SK-N-SH (cell line): ENCODE results near the gene OSBPL5. TPM values are rescaled to one million over a fixed set of nuclear protein-coding genes. Genes with fewer than 3 reads are reported as not detected.

ENCODE experiments used
- CTCF ChIA-PET: fragments of 300-600, 350-600 bp; formaldehyde crosslinking; extraction: SDS; loops from one replicate; lab custom pipeline; 2021; lab: Yijun Ruan, JAX
- POLR2A ChIA-PET: fragments of 350-600 bp; sonication (Branson Sonifier 250); formaldehyde crosslinking; extraction: SDS; loops from one replicate; lab custom pipeline; 2020; ENCODE audit warnings: antibody characterized with exemption, inconsistent platforms; lab: Yijun Ruan, JAX
- DNase-seq: peaks from one replicate; pipeline ENCODE4 v3.0.0; 2012
- H2AFZ ChIP-seq: fragments of 200-600 bp; sonication (generic); 2 replicates; pipeline ENCODE4 v1.8.1; 2016; ENCODE audit warnings: antibody characterized with exemption, mild to moderate bottlenecking, low read depth
- H3F3A ChIP-seq: fragments of 200-600 bp; sonication (generic); replicated peaks from 2 replicates; pipeline ENCODE3; 2016; ENCODE audit warnings: antibody characterized with exemption, mild to moderate bottlenecking; ENCODE audit not compliant: insufficient read depth
- H3K27ac ChIP-seq, 2 experiments: fragments of 200-500 bp in 1 of 2; fragments of 200-600 bp in 1 of 2; sonication (Bioruptor generic) in 1 of 2; sonication (generic), shearing (Covaris generic) in 1 of 2; 2 replicates each; pipeline versions ENCODE4 v1.5.1 to v1.6.1; 2014 to 2016; ENCODE audit warnings: low read depth in 2 of 2, inconsistent platforms in 1 of 2, low read length in 1 of 2, mild to moderate bottlenecking in 1 of 2, mixed read lengths in 1 of 2
- H3K27me3 ChIP-seq: fragments of 200-600 bp; sonication (generic), shearing (Covaris generic); 2 replicates; pipeline ENCODE4 v1.6.1; 2016; ENCODE audit warnings: mixed run types; ENCODE audit not compliant: insufficient read depth
- H3K36me3 ChIP-seq, 2 experiments: fragments of 200-500 bp in 1 of 2; fragments of 200-600 bp in 1 of 2; sonication (Bioruptor generic) in 1 of 2; sonication (generic) in 1 of 2; replicated peaks in 1 of 2; 2 replicates each; pipeline versions ENCODE3 to v1.5.1; 2014 to 2016; ENCODE audit warnings: low read length in 1 of 2, mild to moderate bottlenecking in 1 of 2; ENCODE audit not compliant: insufficient read depth in 2 of 2, control insufficient read depth in 1 of 2
- H3K4me1 ChIP-seq, 2 experiments: fragments of 200-500 bp in 1 of 2; fragments of 200-600 bp in 1 of 2; sonication (Bioruptor generic) in 1 of 2; sonication (generic), shearing (Covaris generic) in 1 of 2; 2 replicates each; pipeline versions ENCODE4 v1.5.1 to v1.6.1; 2014 to 2016; ENCODE audit warnings: low read depth in 1 of 2, low read length in 1 of 2, mixed run types in 1 of 2; ENCODE audit not compliant: insufficient read depth in 2 of 2, control insufficient read depth in 1 of 2
- H3K4me2 ChIP-seq: fragments of 200-600 bp; sonication (generic), shearing (Covaris generic); 2 replicates; pipeline ENCODE4 v1.6.1; 2017; ENCODE audit warnings: mixed run types
- H3K4me3 ChIP-seq, 2 experiments: fragments of 200-500 bp in 1 of 2; fragments of 200-600 bp in 1 of 2; sonication (Bioruptor generic) in 1 of 2; sonication (generic), shearing (Covaris generic) in 1 of 2; 2 replicates each; pipeline versions ENCODE4 v1.5.1 to v1.8.1; 2014 to 2016; ENCODE audit warnings: low read depth in 2 of 2, inconsistent platforms in 1 of 2, low read length in 1 of 2, mild to moderate bottlenecking in 1 of 2, mixed read lengths in 1 of 2, moderate library complexity in 1 of 2
- H3K79me2 ChIP-seq: fragments of 200-600 bp; sonication (generic); 2 replicates; pipeline ENCODE4 v1.8.1; 2017; ENCODE audit warnings: mild to moderate bottlenecking; ENCODE audit not compliant: insufficient read depth
- H3K9ac ChIP-seq: fragments of 200-600 bp; sonication (generic); 2 replicates; pipeline ENCODE4 v1.6.1; 2017; ENCODE audit warnings: mixed run types
- H3K9me2 ChIP-seq: fragments of 200-600 bp; sonication (generic); 2 replicates; pipeline ENCODE4 v1.6.1; 2017; ENCODE audit warnings: mixed run types
- H3K9me3 ChIP-seq: fragments of 200-600 bp; sonication (generic); 2 replicates; pipeline ENCODE4 v1.6.1; 2017; ENCODE audit warnings: mixed run types, mild to moderate bottlenecking, moderate library complexity
- H4K20me1 ChIP-seq: fragments of 200-600 bp; sonication (generic); 2 replicates; pipeline ENCODE4 v1.6.1; 2017; ENCODE audit warnings: mild to moderate bottlenecking, mixed run types; ENCODE audit not compliant: insufficient read depth
- EZH2phosphoT487 ChIP-seq: fragments of 200-600 bp; sonication (generic); IDR thresholded peaks from 2 replicates; pipeline ENCODE4 v1.6.1; 2017; ENCODE audit warnings: low read depth, mixed run types, mild to moderate bottlenecking, antibody characterized with exemption, moderate library complexity, borderline replicate concordance
- FOSL2 ChIP-seq: IDR thresholded peaks from 2 replicates; pipeline ENCODE4 v1.4.0; 2012; ENCODE audit warnings: low read depth, mild to moderate bottlenecking, moderate library complexity, borderline replicate concordance
- GATA2 ChIP-seq: sonication (generic); formaldehyde crosslinking; IDR thresholded peaks from 2 replicates; pipeline ENCODE4 v1.5.0; 2020; ENCODE audit warnings: mild to moderate bottlenecking, missing genetic modification reagents
- IRF3 ChIP-seq: fragments of 150-350 bp; IDR thresholded peaks from 2 replicates; pipeline ENCODE4 v1.6.1; 2016; ENCODE audit warnings: mild to moderate bottlenecking, low read depth, low read length
- JUND ChIP-seq: IDR thresholded peaks from 2 replicates; pipeline ENCODE4 v1.4.0; 2012
- MAX ChIP-seq: IDR thresholded peaks from 2 replicates; pipeline ENCODE4 v1.4.0; 2012; ENCODE audit warnings: low read depth
- MXI1 ChIP-seq: IDR thresholded peaks from 2 replicates; pipeline ENCODE4 v1.6.1; 2012; ENCODE audit warnings: mild to moderate bottlenecking, low read depth, low read length, improper control_type of control experiment
- PBX3 ChIP-seq: IDR thresholded peaks from 2 replicates; pipeline ENCODE4; 2012
- REST ChIP-seq: IDR thresholded peaks from 2 replicates; pipeline ENCODE4 v1.6.1; 2012; ENCODE audit warnings: mild to moderate bottlenecking, low read depth, low read length, moderate library complexity
- RFX5 ChIP-seq: IDR thresholded peaks from 2 replicates; pipeline ENCODE4 v1.6.1; 2012; ENCODE audit warnings: mild to moderate bottlenecking, improper control_type of control experiment, low read length
- RXRA ChIP-seq: IDR thresholded peaks from 2 replicates; pipeline ENCODE4 v1.4.0; 2012; ENCODE audit warnings: low read depth, mild to moderate bottlenecking, borderline replicate concordance
- SIN3A ChIP-seq: IDR thresholded peaks from 2 replicates; pipeline ENCODE4 v1.6.1; 2012; ENCODE audit warnings: low read depth, mild to moderate bottlenecking, low read length, moderate library complexity, borderline replicate concordance
- USF1 ChIP-seq: IDR thresholded peaks from 2 replicates; pipeline ENCODE4 v1.4.0; 2012; ENCODE audit warnings: low read depth, borderline replicate concordance
- USF2 ChIP-seq: fragments of 150-350 bp; IDR thresholded peaks from 2 replicates; pipeline ENCODE4 v1.6.1; 2017; ENCODE audit warnings: antibody characterized with exemption, low read length, low read depth, borderline replicate concordance
- YY1 ChIP-seq: IDR thresholded peaks from 2 replicates; pipeline ENCODE4 v1.4.0; 2012; ENCODE audit warnings: low read depth, mild to moderate bottlenecking
- WGBS: methylation state at CpG from one replicate; pipeline ENCODE4 v1.1.6; 2017; ENCODE audit warnings: low lambda C conversion rate; 5-methylcytosine and 5-hydroxymethylcytosine counted together
- polyA plus RNA-seq, 3 experiments: library from polyadenylated mRNA; depleted of rRNA; stranded (reverse); fragments of >200 nt; gene quantifications; 2 replicates each; pipeline ENCODE4 v1.2.3, GENCODE V29; 2012

OSBPL5 gene
- polyA plus RNA-seq, 1 of the 3 experiments (the other 2 are of a cell fraction) = 10.9 TPM

GRCh38 chr11:3205261-3206155, 40.4 kb upstream of the OSBPL5 start:
- no peak overlapping the region for H2AFZ ChIP-seq
- peak; percentile 27 for DNase-seq
- CTCF ChIA-PET = interaction anchor here (0.9 to 2.0 kb wide), 3 partner anchors 11 to 114 kb away, joined by 3 to 10 read pairs (median 5); no protein-coding TSS in a partner anchor
- TF ChIP-seq RFX5 = no peak
- TF ChIP-seq USF2 = no peak
- TF ChIP-seq YY1 = no peak
- no peak for TF ChIP-seq MXI1
- TF ChIP-seq GATA2 (CRISPR knock-in tag) = no peak
- no peak for TF ChIP-seq USF1
- no peak for TF ChIP-seq FOSL2
- TF ChIP-seq RXRA = no peak
- TF ChIP-seq PBX3 = no peak
- no peak for TF ChIP-seq SIN3A
- TF ChIP-seq JUND = no peak
- TF ChIP-seq MAX = no peak
- no peak for TF ChIP-seq REST
- TF ChIP-seq IRF3 = no peak
- no peak for TF ChIP-seq EZH2phosphoT487
- TF ChIP-seq, all 33 proteins: peak for 0
- Histone ChIP-seq H3K36me3 (no peaks in the 10 kb centered on the region), H3K4me1 (peaks cover 0 to 23% of the 10 kb centered on the region in 2 experiments; a peak in 1 of 4 replicates), H3K27me3 (peaks cover 25% of the 10 kb centered on the region), H3K9me2 (no peaks in the 10 kb centered on the region), H4K20me1 (no peaks in the 10 kb centered on the region), H3F3A (no peaks in the 10 kb centered on the region), H3K4me2 (no peak overlapping the region), H3K27ac (no peak overlapping the region), H3K79me2 (no peaks in the 10 kb centered on the region), H3K9ac (no peak overlapping the region), H3K9me3 (0 out of 2 replicates have a peak, but pooled peaks cover under 1% of the 10 kb centered on the region), H3K4me3 (no peak overlapping the region)
- 49% methylated on average over 14 of the region's 16 CpGs for WGBS
- POLR2A ChIA-PET = no interaction called here
